T-helper 9 cell (primary cell): ENCODE measurements around the gene CTRB1.
"Not testable (repeated sequence)": the region's sequence is repeated elsewhere in the genome, so short reads cannot be mapped to it uniquely, and the experiment has no call there.

Experiments used
- DNase-seq: peaks from one replicate; pipeline ENCODE4 v3.0.0-alpha.2; 2020

Gene CTRB1

GRCh38 chr16:75226550-75227360 lies 8.0 kb downstream of the CTRB1 start:
- DNase-seq = no peak

GRCh38 chr16:75227361-75228142 lies 8.8 kb downstream of the CTRB1 start:
- DNase-seq = no peak

GRCh38 chr16:75228143-75228976 lies 9.6 kb downstream of the CTRB1 start:
- DNase-seq = no peak

- DNase-seq = no peak
These were observed 10.6 kb downstream of the CTRB1 start for GRCh38 chr16:75229172-75230031.

DNA sequence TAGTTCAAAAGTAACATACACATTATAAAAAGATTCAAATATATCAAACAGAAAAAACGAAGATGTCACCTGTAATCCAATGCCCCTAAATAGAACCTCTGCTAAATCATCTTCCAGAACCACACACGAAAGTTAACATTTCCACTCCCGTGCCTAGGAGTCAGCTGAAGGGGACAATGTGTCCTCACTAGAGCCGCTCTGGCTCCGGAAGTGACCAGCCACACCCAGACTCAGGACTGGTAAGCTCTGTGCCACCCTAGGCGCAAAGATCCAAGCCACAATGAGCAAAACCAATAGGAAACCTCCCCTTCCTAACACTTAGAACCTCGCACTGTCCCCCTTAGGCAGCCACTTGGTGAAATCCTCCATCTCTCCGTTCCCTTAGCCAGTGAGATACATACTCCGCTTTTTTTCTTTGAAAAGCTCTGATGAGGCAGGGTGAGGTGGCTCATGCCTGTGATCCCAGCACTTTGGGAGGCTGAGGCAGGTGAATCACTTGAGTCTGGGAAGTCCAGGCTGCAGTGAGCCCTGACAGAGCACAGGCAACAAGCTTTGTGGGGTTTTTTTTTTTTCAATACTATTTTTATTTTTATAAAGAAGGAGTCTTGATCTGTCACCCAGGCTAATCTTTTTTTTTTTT lies 11.8 kb downstream of the CTRB1 start:
- DNase-seq = no peak

DNA sequence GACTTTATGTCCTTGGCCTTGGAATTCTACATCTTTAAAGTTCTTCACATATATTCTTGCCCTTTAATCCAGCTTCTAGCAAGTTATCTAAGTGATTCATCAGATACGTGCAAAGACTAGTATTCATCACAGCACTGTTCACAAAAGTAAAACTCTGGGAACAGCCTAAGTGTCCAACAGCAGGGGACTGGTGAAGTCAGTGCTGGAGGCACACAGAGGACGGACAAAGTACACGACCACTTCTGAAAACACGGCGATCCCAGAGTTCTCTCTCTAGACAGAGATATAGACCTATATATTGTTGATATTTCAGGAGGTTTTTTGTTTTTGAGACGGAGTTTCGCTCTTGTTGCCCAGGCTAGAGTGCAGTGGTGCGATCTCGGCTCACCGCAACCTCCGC lies 12.8 kb downstream of the CTRB1 start:
- DNase-seq = no peak

- no peak for DNase-seq
These were observed 14.8 kb downstream of the CTRB1 start for GRCh38 chr16:75233611-75233938.

DNA sequence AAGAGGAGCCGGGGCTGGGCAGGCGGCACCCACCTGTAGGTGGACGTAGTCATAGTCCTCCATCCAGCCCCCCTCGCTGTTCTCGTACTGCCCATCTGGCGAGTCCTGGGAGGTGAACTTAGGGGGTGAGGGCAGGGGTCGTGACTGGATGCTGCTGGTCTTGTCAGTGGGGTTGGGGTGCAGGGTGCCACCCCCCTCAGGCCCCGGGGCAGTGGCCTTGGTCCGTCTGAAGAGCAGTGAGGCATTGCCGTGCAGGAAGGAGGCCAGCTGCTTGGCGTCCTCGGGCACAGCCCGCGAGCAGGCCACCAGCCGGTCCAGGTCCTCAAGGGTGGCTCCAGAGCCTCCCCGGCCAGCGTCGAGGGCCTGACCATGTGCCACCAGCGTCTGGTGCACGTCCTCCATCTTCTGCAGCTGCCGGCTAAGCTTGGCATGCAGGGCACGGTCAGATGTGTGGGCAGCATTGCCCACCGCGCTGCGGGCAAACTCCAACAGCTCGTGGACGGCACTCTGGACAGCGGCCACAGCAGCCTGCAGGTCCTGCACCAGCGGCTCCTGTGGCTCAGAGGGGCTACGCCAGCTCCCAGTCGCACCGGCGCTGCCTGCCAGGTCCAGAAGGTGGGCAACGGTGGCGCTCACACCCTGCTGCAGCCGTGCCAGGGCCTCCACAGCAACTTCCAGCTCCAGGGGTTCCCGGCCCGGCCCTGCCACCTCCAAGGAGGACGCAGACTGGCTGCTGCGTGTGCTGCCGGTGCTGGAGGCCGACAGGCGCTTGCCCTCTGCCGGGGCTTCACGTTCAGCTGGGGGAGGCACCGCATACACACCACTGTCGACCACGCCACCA lies 16.3 kb downstream of the CTRB1 start:
- DNase-seq = no peak

- no peak for DNase-seq
These were observed 17.0 kb downstream of the CTRB1 start for GRCh38 chr16:75235721-75236193.

DNA sequence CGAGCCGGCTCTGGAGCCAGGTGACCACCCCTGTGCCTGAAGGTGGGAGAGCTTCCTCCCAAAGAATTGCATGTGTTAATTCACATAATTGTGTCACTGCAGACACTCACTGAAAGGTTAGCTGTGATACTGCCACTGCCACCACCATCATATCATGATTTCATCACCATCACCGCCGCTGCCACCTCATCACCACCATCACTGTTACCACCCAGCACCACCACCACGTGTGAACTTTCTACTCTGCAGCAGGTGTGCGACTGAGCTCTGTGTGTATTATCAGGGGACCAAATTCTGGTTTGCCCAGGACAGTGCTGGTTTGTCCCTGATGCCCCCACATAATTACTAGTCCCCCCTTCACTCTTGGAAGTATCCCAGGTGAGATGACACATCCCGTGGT lies 17.4 kb downstream of the CTRB1 start:
- no peak for DNase-seq

DNA sequence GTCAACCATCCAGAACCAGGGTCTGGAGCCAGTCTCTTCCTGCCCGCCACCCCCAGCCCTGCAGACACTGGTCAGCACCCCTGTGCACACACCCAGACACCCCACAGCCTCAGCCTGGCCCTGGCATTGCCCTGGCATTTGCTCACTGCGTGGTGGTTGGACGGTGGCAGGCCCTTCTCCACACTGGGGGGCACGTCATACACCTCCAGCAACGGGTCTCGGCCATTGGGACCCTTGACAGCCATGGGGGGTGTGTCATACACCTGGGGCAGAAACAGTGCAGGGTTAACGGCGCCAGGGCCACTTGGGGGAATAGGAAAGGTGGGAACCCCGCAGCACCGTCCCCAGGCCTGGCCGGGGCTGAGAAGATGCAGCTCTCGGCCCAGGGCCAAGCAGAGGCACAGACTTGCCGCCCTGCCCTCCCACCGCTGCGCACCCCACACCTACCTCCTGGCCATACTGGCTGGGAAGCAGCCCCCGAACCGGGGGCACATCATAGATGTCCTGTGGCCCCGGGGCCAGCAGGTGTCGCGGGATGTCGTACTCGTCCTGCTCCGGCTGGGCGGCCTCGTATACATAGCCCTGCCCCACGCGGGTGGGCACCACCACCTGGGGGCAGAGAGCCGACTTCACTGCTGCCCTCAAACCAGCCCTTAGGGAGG lies 18.1 kb downstream of the CTRB1 start:
- DNase-seq = no peak

DNA sequence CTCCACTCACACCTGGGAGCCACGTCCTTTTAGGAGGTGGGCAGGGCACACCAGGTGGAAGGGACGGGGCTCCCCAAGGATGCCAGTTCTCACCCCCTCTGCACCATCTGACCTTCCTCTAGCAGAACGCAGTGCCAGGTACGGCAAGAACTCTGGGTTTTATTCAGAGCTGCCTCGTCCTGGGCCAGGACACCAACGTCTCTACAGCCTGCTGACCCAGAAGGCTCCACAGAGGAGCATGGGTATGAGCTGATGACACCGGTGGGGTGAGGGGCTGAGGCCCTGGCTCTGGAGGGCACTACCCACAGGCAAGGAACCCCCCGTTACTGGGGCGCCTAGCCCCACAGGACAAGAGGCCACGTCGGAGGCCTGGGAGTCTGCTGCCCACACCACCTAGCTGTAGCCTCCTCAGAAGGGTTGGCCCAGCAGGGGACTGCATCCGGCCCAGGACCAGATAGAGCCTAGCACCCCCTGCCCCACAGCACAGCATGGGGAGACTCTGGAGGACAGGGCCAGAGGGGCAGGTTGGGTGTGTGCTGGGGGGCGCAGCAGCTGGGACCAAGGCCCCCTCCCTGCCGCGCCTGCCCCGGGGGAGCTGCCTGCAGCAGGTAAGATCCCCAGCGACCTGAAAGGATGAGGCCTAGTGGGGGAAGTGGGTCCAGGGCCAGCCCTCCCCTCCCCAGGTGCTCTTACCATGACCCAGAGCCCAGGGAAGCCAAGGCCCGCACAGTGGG lies 18.8 kb downstream of the CTRB1 start:
- no peak for DNase-seq

DNA sequence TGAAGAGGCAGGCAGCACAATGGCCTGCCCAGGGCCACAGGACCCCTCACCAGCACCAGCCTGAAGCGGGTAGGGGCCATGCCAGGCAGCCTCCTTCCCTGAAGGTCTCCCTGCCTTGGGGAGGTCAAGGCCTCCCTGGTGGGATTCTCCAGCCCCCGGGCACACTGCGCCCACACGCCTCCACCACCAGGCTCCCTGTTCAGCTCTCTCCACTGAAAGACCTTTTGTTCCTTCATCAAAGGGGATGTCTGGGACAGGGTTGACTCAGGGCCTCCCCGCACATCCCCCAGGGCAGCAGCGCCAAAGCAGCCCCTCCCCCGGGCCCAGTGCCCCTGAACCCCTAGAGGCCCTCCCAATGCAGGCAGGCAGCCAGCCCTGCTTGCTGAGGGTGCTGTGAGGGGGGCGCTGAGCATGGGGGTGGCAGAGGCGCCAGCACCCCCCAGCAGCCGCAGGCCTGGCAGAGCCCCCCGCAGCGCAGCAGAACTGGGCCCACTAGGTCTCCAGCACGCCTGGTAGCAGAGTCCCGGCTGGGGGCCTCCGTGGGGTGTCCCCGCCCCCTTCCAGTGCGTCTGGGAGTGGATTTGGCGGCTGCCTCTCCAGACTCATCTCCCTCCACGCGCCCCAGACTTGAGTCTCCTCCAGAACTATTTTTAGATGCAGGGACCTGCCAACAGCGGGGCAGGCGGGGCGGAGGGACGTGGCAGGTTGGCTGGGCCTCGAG lies 19.5 kb downstream of the CTRB1 start:
- DNase-seq = no peak

DNA sequence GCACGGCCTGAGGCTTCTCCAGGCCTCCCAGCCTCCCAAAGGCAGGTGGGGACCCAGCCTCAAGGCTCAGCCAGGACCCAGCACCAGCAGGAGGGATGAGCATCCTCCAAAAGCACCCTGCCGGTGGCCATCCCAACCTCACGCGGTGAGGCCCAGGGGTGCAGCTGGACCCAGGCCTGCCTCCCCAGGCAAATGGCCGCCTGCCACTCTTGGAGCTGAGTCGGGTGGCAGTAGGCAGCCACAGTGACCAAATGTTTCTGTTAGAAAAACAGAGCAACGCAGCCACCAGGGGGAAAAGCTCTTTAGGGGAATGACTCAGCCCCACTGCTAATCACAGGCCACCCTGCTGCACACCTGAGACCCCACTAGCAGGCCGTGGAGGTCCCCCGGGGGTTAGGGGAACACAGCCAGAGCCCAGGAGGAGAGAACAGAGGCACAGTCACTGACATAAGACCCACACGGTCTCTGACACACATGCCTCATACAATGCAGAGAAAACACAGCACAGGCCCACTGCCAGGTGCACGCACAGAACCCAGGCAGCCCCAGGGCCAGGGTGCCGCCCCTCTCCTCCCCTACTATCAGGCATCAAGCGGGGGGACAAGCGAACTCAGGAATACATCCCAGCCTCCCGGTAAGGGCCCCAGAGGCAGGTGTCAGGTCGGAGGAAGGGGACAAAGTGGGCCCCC lies 20.2 kb downstream of the CTRB1 start:
- no peak for DNase-seq

DNA sequence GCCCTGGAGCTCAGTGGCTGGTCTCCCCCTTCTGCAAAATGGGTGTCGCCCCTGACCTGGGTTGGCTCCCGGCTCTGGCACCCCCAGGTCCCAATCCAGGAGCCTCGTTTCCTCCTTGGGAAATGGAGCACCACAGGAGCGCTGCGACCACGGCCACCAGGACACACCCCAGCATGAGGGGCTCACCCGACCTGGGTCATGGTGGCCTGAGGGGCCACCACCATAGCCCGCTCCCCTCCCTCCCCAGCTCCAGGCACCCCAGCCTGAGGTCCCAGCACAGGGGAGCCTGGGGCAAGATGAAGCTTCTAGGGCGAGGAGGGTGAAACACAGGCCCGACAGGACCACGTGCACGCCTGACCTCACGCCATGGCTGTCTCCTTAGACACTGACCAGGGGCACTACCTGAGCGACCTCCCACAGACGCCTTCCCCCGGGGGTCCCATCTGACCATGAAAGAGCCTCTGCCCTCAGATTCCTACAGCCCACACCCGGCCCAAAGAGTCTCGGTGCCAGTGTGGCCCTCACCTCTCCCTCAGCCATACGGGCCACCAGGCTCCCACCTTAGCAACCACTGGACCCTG lies 20.8 kb downstream of the CTRB1 start:
- DNase-seq = no peak

DNA sequence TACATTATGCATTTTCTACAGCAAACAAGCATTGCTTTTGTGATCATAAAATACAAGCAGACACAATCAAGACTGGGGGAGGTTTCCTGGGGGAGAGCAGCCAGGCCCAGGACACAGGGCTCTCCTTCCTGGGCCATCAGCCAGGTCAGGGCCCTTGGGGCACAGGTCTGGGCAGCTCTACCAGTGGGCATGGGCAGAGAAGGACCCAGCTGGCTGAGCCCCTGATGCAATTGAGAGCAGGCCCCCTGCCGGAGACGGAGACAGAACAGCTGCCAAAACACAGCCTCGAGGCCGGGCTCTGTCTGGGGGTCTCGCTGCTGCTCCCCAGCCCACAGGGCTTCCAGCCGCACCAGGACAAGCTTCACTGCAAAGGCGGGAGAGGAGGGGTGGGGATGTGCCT lies 21.8 kb downstream of the CTRB1 start:
- DNase-seq = not testable (repeated sequence)

- DNase-seq = no peak
These were observed 22.6 kb downstream of the CTRB1 start for GRCh38 chr16:75241412-75241811.

- no peak for DNase-seq
These were observed 23.2 kb downstream of the CTRB1 start for GRCh38 chr16:75241955-75242354.
